HepG2 (cell line): ENCODE results near the gene MAN2A2. TPM values are rescaled to one million over a fixed set of nuclear protein-coding genes. Genes with fewer than 3 reads are reported as not detected.

Source experiments
- ATAC-seq: fragments of 200-7000 bp; cut with Tn5 transposase; 3 replicates; pipeline ENCODE4 v1.9.1; 2020; ENCODE audit warnings: mild to moderate bottlenecking, moderate library complexity
- BruUV-seq: library from RNA; stranded (reverse); fragments of 400-500 nt; replicated peaks from 2 replicates; lab custom pipeline; 2021; lab: Mats Ljungman, UMichigan
- CTCF ChIA-PET: fragments of 300-600 bp; formaldehyde crosslinking; extraction: SDS; loops from one replicate; lab custom pipeline; 2021; ENCODE audit warnings: low total read pairs, inconsistent platforms, low intra/inter-chr PET ratio; lab: Yijun Ruan, JAX
- POLR2A ChIA-PET: fragments of 350-600 bp; sonication (Branson Sonifier 250); formaldehyde crosslinking; loops from one replicate; lab custom pipeline; 2020; ENCODE audit warnings: antibody characterized with exemption, inconsistent platforms; lab: Yijun Ruan, JAX
- DNase-seq: peaks from one replicate; pipeline ENCODE4 v3.0.0-alpha.2; 2015; ENCODE audit warnings: low spot score
- FAIRE-seq: peaks from 3 replicates; lab custom pipeline; 2011; peaks lifted over from hg19 to GRCh38; lab: Jason Lieb, UNC
- H2AFZ ChIP-seq: one replicate; pipeline ENCODE4 v1.6.1; 2011; ENCODE audit warnings: low read length, inconsistent platforms
- H3K27ac ChIP-seq: fragments of 300-600 bp; 3 replicates; pipeline ENCODE4 v1.8.0; 2011; ENCODE audit warnings: mixed run types, mild to moderate bottlenecking, mixed read lengths, low read length, inconsistent platforms; ENCODE audit not compliant: insufficient read depth; ENCODE audit errors: extremely low read length
- H3K27me3 ChIP-seq, 2 experiments: fragments of 200-600 bp in 1 of 2; 2 replicates in 1 of 2; 3 replicates in 1 of 2; pipeline versions ENCODE4 v1.6.0 to v1.8.0; 2011; ENCODE audit warnings: low read length in 2 of 2, mild to moderate bottlenecking in 2 of 2, moderate library complexity in 2 of 2, inconsistent platforms in 1 of 2; ENCODE audit not compliant: insufficient read depth in 2 of 2, control insufficient read depth in 1 of 2
- H3K36me3 ChIP-seq, 2 experiments: fragments of 200-600 bp in 1 of 2; replicated peaks in 1 of 2; 2 replicates in 1 of 2; 3 replicates in 1 of 2; pipeline versions ENCODE4 v1.5.1 to v1.8.0; 2011; ENCODE audit warnings: low read length in 2 of 2, inconsistent platforms in 1 of 2; ENCODE audit not compliant: insufficient read depth in 2 of 2, control insufficient read depth in 1 of 2
- H3K4me1 ChIP-seq: 2 replicates; pipeline ENCODE4 v1.5.1; 2012; ENCODE audit warnings: low read length, inconsistent platforms; ENCODE audit not compliant: insufficient read depth
- H3K4me2 ChIP-seq: 2 replicates; pipeline ENCODE4 v1.6.0; 2011; ENCODE audit warnings: low read depth, low read length, inconsistent platforms
- H3K4me3 ChIP-seq, 3 experiments: fragments of 200-600 bp in 1 of 3; sonication (generic), shearing (Covaris generic) in 1 of 3; replicated peaks in 1 of 3; 2 replicates each; pipeline ENCODE4 v1.5.1; 2011 to 2016; ENCODE audit warnings: low read length in 3 of 3, inconsistent platforms in 2 of 3, low read depth in 2 of 3, mild to moderate bottlenecking in 2 of 3, control low read depth in 1 of 3, mixed read lengths in 1 of 3; ENCODE audit not compliant: insufficient read depth in 1 of 3
- H3K79me2 ChIP-seq: one replicate; pipeline ENCODE4 v1.6.1; 2011; ENCODE audit warnings: low read length, inconsistent platforms; ENCODE audit not compliant: insufficient read depth
- H3K9ac ChIP-seq: 2 replicates; pipeline ENCODE4 v1.6.0; 2011; ENCODE audit warnings: mild to moderate bottlenecking, low read depth, low read length, inconsistent platforms; ENCODE audit not compliant: insufficient read depth
- H3K9me3 ChIP-seq: 2 replicates; pipeline ENCODE4 v1.5.1; 2012; ENCODE audit warnings: mild to moderate bottlenecking, low read length
- H4K20me1 ChIP-seq: 2 replicates; pipeline ENCODE4 v1.6.0; 2011; ENCODE audit warnings: inconsistent platforms, mild to moderate bottlenecking, low read length, moderate library complexity; ENCODE audit not compliant: insufficient read depth
- AGO1 ChIP-seq: fragments of 200-400 bp; formaldehyde crosslinking; IDR thresholded peaks from 2 replicates; pipeline ENCODE4 v1.6.1; 2017; ENCODE audit warnings: mild to moderate bottlenecking, low read depth, low read length, moderate library complexity; ENCODE audit not compliant: poor library complexity, severe bottlenecking
- ATF1 ChIP-seq: IDR thresholded peaks from 2 replicates; pipeline ENCODE4 v1.6.1; 2016; ENCODE audit warnings: mild to moderate bottlenecking, control low read depth
- CEBPG ChIP-seq: IDR thresholded peaks from 2 replicates; pipeline ENCODE4 v1.6.1; 2016
- CHD4 ChIP-seq: fragments of 200-600 bp; sonication (generic); IDR thresholded peaks from 2 replicates; pipeline ENCODE4 v1.7.0; 2017; ENCODE audit warnings: mild to moderate bottlenecking, low read length, borderline replicate concordance
- ETS1 ChIP-seq: sonication (generic); formaldehyde crosslinking; IDR thresholded peaks from 2 replicates; pipeline ENCODE4 v1.4.0; 2020; ENCODE audit warnings: missing genetic modification reagents
- HIVEP1 ChIP-seq: sonication (generic); formaldehyde crosslinking; IDR thresholded peaks from 2 replicates; pipeline ENCODE4 v1.4.0; 2020; ENCODE audit warnings: mild to moderate bottlenecking, missing genetic modification reagents
- MXI1 ChIP-seq: IDR thresholded peaks from 3 replicates; pipeline ENCODE4 v1.6.1; 2012; ENCODE audit warnings: low read depth, low read length, inconsistent platforms, borderline replicate concordance
- SNRNP70 ChIP-seq: fragments of 200-400 bp; formaldehyde crosslinking; IDR thresholded peaks from 2 replicates; pipeline ENCODE4 v1.6.1; 2017; ENCODE audit warnings: mild to moderate bottlenecking, low read depth, low read length, moderate library complexity
- THAP7 ChIP-seq: sonication (generic); formaldehyde crosslinking; IDR thresholded peaks from 2 replicates; pipeline ENCODE4 v1.8.1; 2023; ENCODE audit warnings: mild to moderate bottlenecking, missing genetic modification reagents
- ZFP91 ChIP-seq: sonication (generic); formaldehyde crosslinking; IDR thresholded peaks from 2 replicates; pipeline ENCODE4 v1.9.0; 2022; ENCODE audit warnings: missing genetic modification reagents, mild to moderate bottlenecking, borderline replicate concordance
- ZNF33A ChIP-seq: sonication (generic); formaldehyde crosslinking; IDR thresholded peaks from 2 replicates; pipeline ENCODE4 v1.5.1; 2020; ENCODE audit warnings: missing genetic modification reagents, mild to moderate bottlenecking, moderate library complexity, borderline replicate concordance
- ZNF598 ChIP-seq: sonication (generic); formaldehyde crosslinking; IDR thresholded peaks from 2 replicates; pipeline ENCODE4 v1.5.1; 2020; ENCODE audit warnings: mild to moderate bottlenecking, missing genetic modification reagents, borderline replicate concordance
- ZNF703 ChIP-seq: sonication (generic); formaldehyde crosslinking; IDR thresholded peaks from 2 replicates; pipeline ENCODE4 v1.5.1; 2020; ENCODE audit warnings: missing genetic modification reagents, mild to moderate bottlenecking, moderate library complexity, borderline replicate concordance
- ZSCAN22 ChIP-seq: sonication (generic); formaldehyde crosslinking; IDR thresholded peaks from 2 replicates; pipeline ENCODE4 v1.4.0; 2020; ENCODE audit warnings: mild to moderate bottlenecking, missing genetic modification reagents
- WGBS: methylation state at CpG from one replicate; pipeline ENCODE4 v1.1.6; 2017; ENCODE audit warnings: low lambda C conversion rate; 5-methylcytosine and 5-hydroxymethylcytosine counted together
- in situ Hi-C: cut with HindIII; loops from 2 replicates; pipeline ENCODE4 v1.10.0; 2017; ENCODE audit warnings: low pct_unique_long_range_greater_than_20kb; ENCODE audit not compliant: extremely low pct_ligation_motif_present
- intact Hi-C: fragments of 100-400 bp; cut with micrococcal nuclease; formaldehyde crosslinking; loops from one replicate; pipeline ENCODE4 v1.10.0; 2022; ENCODE audit not compliant: unreplicated experiment
- polyA plus RNA-seq, 8 experiments: library from polyadenylated mRNA; depleted of rRNA in 3 of 8; stranded (reverse) in 7 of 8; unstranded in 1 of 8; fragments of >200 nt; fragmentation: Illumina TruSeq in 4 of 8; extraction: Trizol in 4 of 8; gene quantifications; 2 replicates each; pipeline versions ENCODE4 v1.2.1 to v1.2.3, GENCODE V29; 2011 to 2016; ENCODE audit warnings: low read depth in 4 of 8, missing spikeins in 1 of 8, mixed read lengths in 1 of 8; ENCODE audit not compliant: insufficient read depth in 1 of 8
- total RNA-seq, 5 experiments: library from RNA; depleted of rRNA; stranded (reverse); fragments of >200 nt; fragmentation: Illumina TruSeq; extraction: Trizol; gene quantifications; 2 replicates each; pipeline ENCODE4 v1.2.3, GENCODE V29; 2016; ENCODE audit warnings: low read depth in 1 of 5

Gene MAN2A2
- total and polyA plus RNA-seq, 2 of the 13 experiments (the other 11 are each of a cell fraction or from before 2014, with no cell fraction given): 17.5 to 51.5 TPM

GRCh38 chr15:90889736-90890456 is 13.2 kb upstream of the MAN2A2 start:
- DNase-seq (no peak), FAIRE-seq (no peak), ATAC-seq (no peak)
- no TSS peak for BruUV-seq
- WGBS: 79% methylated on average over 16 of the region's 31 CpGs
- intact Hi-C loops: loop anchor here (5.0 kb wide), 1 partner anchor 42 kb away; the partner anchor contains the start of gene HDDC3
- CTCF ChIA-PET: no interaction called here
- H3K4me1 ChIP-seq: peaks cover 19% of the 10 kb centered on the region
- H3K79me2 ChIP-seq: no peaks in the 10 kb centered on the region
- H3K4me2 ChIP-seq: no peak overlapping the region
- no peaks in the 10 kb centered on the region for H3K9me3 ChIP-seq
- in situ Hi-C loops: loop anchor here (5.0 kb wide), 2 partner anchors 73 to 243 kb away; no protein-coding TSS in a partner anchor
- no peak overlapping the region for H3K4me3 ChIP-seq
- TF ChIP-seq AGO1 (peak; percentile 29), THAP7 (no peak)
- H3K27ac ChIP-seq: no peak overlapping the region
- POLR2A ChIA-PET: interaction anchor here (1.6 kb wide), 1 partner anchor 42 kb away, joined by 6 read pairs; no protein-coding TSS in a partner anchor
- H3K9ac ChIP-seq: no peak overlapping the region
- H4K20me1 ChIP-seq: no peaks in the 10 kb centered on the region
- no peak overlapping the region for H2AFZ ChIP-seq
- no peaks in the 10 kb centered on the region for H3K36me3 ChIP-seq
- peaks cover 0 to 7% of the 10 kb centered on the region in 2 experiments; a peak in 2 of 5 replicates for H3K27me3 ChIP-seq

- FAIRE-seq: no peak
- BruUV-seq: no TSS peak
- no peak for TF ChIP-seq ZNF703 (CRISPR knock-in tag)
- no peak for TF ChIP-seq CHD4
- no peak for TF ChIP-seq ATF1
- no peak for TF ChIP-seq ETS1 (CRISPR knock-in tag)
- no peak for TF ChIP-seq ZSCAN22
- no peak for TF ChIP-seq ZNF33A (CRISPR knock-in tag)
- no peak for TF ChIP-seq ZNF598 (CRISPR knock-in tag)
- no peak for TF ChIP-seq HIVEP1 (CRISPR knock-in tag)
- no peak for TF ChIP-seq ZFP91 (CRISPR knock-in tag)
- TF ChIP-seq SNRNP70: no peak
- no peak for TF ChIP-seq CEBPG
- TF ChIP-seq MXI1: no peak
- TF ChIP-seq, all 625 proteins: peak for 0
- ATAC-seq: no peak
- ChIA-PET POLR2A (interaction anchor here (1.6 kb wide), 1 partner anchor 41 kb away, joined by 6 read pairs; no protein-coding TSS in a partner anchor), CTCF (no interaction called here)
- no peak overlapping the region for H3K4me2 ChIP-seq
- no peaks in the 10 kb centered on the region for H3K36me3 ChIP-seq
- intact Hi-C loops: no loop called here
- H3K27me3 ChIP-seq: peaks cover 0 to 7% of the 10 kb centered on the region in 2 experiments; a peak in 2 of 5 replicates
- H3K27ac ChIP-seq: no peak overlapping the region
- H4K20me1 ChIP-seq: no peaks in the 10 kb centered on the region
- H3K4me3 ChIP-seq: no peak overlapping the region
- H2AFZ ChIP-seq: no peak overlapping the region
- H3K79me2 ChIP-seq: no peaks in the 10 kb centered on the region
- H3K4me1 ChIP-seq: peaks cover 9% of the 10 kb centered on the region
- no peak overlapping the region for H3K9ac ChIP-seq
- 63% methylated on average over 4 of the region's 12 CpGs for WGBS
- in situ Hi-C loops: no loop called here
- DNase-seq: no peak
- H3K9me3 ChIP-seq: no peaks in the 10 kb centered on the region
Observed at GRCh38 chr15:90890839-90891238, 12.3 kb upstream of the MAN2A2 start.
